Ascending aorta (tissue), 2 donors: Measurements from ENCODE around the gene CYP2S1. TPM values are rescaled to one million over a fixed set of nuclear protein-coding genes. Genes with fewer than 3 reads are reported as not detected.
A peak's percentile ranks its signal among the peaks of the same experiment; 100 is the strongest.

ENCODE experiments used
- DNase-seq, 2 donors: peaks; one replicate each; pipeline ENCODE4 v3.0.0-alpha.2; 2019; ENCODE audit warnings: low spot score in 2 of 2
- H3K27ac ChIP-seq, 2 donors: fragments of 200-600 bp; sonication (generic); one replicate each; pipeline ENCODE4 v1.5.1; 2016 to 2017; ENCODE audit warnings: mild to moderate bottlenecking in 1 of 2
- H3K27me3 ChIP-seq: fragments of 200-600 bp; sonication (generic); one replicate; pipeline ENCODE4 v1.5.1; 2017
- H3K36me3 ChIP-seq, 2 donors: fragments of 200-600 bp; sonication (generic); one replicate each; pipeline ENCODE4 v1.5.1; 2016
- H3K4me1 ChIP-seq, 2 donors: fragments of 200-600 bp; sonication (generic); one replicate each; pipeline ENCODE4 v1.5.1; 2016 to 2017; ENCODE audit warnings: mild to moderate bottlenecking in 1 of 2
- H3K4me3 ChIP-seq, 2 donors: fragments of 200-600 bp; sonication (generic); one replicate each; pipeline ENCODE4 v1.5.1; 2016 to 2017; ENCODE audit warnings: mild to moderate bottlenecking in 1 of 2
- H3K9me3 ChIP-seq, 2 donors: fragments of 200-600 bp; sonication (generic); one replicate each; pipeline ENCODE4 v1.5.1; 2016
- CTCF ChIP-seq, 3 experiments: fragments of 200-600 bp in 2 of 3; fragments of 450-650 bp in 1 of 3; sonication (generic) in 2 of 3; IDR thresholded peaks; one replicate each; pipeline ENCODE4 v1.5.1; 2016 to 2019; ENCODE audit warnings: antibody characterized with exemption in 3 of 3, mild to moderate bottlenecking in 1 of 3, moderate library complexity in 1 of 3
- intact Hi-C: fragments of 100-400 bp; cut with DNase I; formaldehyde crosslinking; loops from one replicate; pipeline ENCODE4 v1.15.1; 2023
- total RNA-seq: library from RNA; depleted of rRNA; stranded (reverse); fragments of >200 nt; gene quantifications from one replicate; pipeline ENCODE4 v1.1.0, GENCODE V29; 2016

Gene CYP2S1
- total RNA-seq, 1 donor from 2014 or later, result not detected

- Histone ChIP-seq H3K4me3 (peak overlapping the region; percentile 66 to 68), H3K9me3 (no peaks in the 10 kb centered on the region), H3K4me1 (peaks cover 0 to 30% of the 10 kb centered on the region in 2 donors), H3K36me3 (peaks cover 7 to 13% of the 10 kb centered on the region in 2 donors), H3K27me3 (no peaks in the 10 kb centered on the region), H3K27ac (peak overlapping the region; percentile 92 to 95)
- TF ChIP-seq CTCF (IDR thresholded peaks at IDR 0.05), result no peak
- DNase-seq, result no peak
- intact Hi-C loops, result loop anchor here (5.0 kb wide), 1 partner anchor 429 kb away; no protein-coding TSS in a partner anchor
Observed at GRCh38 chr19:41220811-41221210, 27.8 kb downstream of the CYP2S1 start.

GRCh38 chr19:41221514-41222205 lies 28.6 kb downstream of the CYP2S1 start:
- peaks cover 1 to 33% of the 10 kb centered on the region in 2 donors for H3K4me1 ChIP-seq
- peaks cover 7 to 13% of the 10 kb centered on the region in 2 donors for H3K36me3 ChIP-seq
- TF ChIP-seq CTCF (IDR thresholded peaks at IDR 0.05), result no peak
- no peak for DNase-seq
- H3K27me3 ChIP-seq, result no peaks in the 10 kb centered on the region
- peak overlapping the region in 1 of 2 donors; percentile 68 for H3K4me3 ChIP-seq
- intact Hi-C loops, result loop anchor here (5.0 kb wide), 1 partner anchor 429 kb away; no protein-coding TSS in a partner anchor
- peak overlapping the region; percentile 92 to 95 for H3K27ac ChIP-seq
- no peaks in the 10 kb centered on the region for H3K9me3 ChIP-seq

GRCh38 chr19:41222240-41222639 lies 29.2 kb downstream of the CYP2S1 start:
- H3K36me3 ChIP-seq, result peaks cover 7 to 13% of the 10 kb centered on the region in 2 donors
- H3K4me3 ChIP-seq, result no peak overlapping the region
- no peak for DNase-seq
- H3K4me1 ChIP-seq, result peaks cover 4 to 37% of the 10 kb centered on the region in 2 donors
- TF ChIP-seq CTCF (IDR thresholded peaks at IDR 0.05), result no peak
- no peaks in the 10 kb centered on the region for H3K27me3 ChIP-seq
- intact Hi-C loops, result loop anchor here (5.0 kb wide), 1 partner anchor 430 kb away; no protein-coding TSS in a partner anchor
- H3K27ac ChIP-seq, result peak overlapping the region; percentile 92 to 95
- H3K9me3 ChIP-seq, result no peaks in the 10 kb centered on the region

- H3K4me3 ChIP-seq, result peak overlapping the region in 1 of 2 donors; percentile 22
- peaks cover 4 to 30% of the 10 kb centered on the region in 2 donors for H3K4me1 ChIP-seq
- no peaks in the 10 kb centered on the region for H3K27me3 ChIP-seq
- TF ChIP-seq CTCF (IDR thresholded peaks at IDR 0.05), result no peak
- peaks cover 7 to 13% of the 10 kb centered on the region in 2 donors for H3K36me3 ChIP-seq
- peak in 1 of 2 donors; percentile 81 for DNase-seq
- intact Hi-C loops, result loop anchor here (2.0 to 5.0 kb wide), 2 partner anchors 431 to 509 kb away; no protein-coding TSS in a partner anchor
- no peaks in the 10 kb centered on the region for H3K9me3 ChIP-seq
- H3K27ac ChIP-seq, result peak overlapping the region; percentile 92 to 93
Observed at GRCh38 chr19:41223431-41224234, 30.6 kb downstream of the CYP2S1 start.

GRCh38 chr19:41224632-41225031 lies 31.6 kb downstream of the CYP2S1 start:
- intact Hi-C loops, result loop anchor here (2.0 to 5.0 kb wide), 2 partner anchors 432 to 510 kb away; no protein-coding TSS in a partner anchor
- no peak for TF ChIP-seq CTCF (IDR thresholded peaks at IDR 0.05)
- Histone ChIP-seq H3K36me3 (peaks cover 7 to 13% of the 10 kb centered on the region in 2 donors), H3K4me1 (peaks cover 7 to 36% of the 10 kb centered on the region in 2 donors), H3K4me3 (peak overlapping the region in 1 of 2 donors; percentile 63), H3K9me3 (no peaks in the 10 kb centered on the region), H3K27ac (peak overlapping the region; percentile 92 to 93), H3K27me3 (no peaks in the 10 kb centered on the region)
- DNase-seq, result no peak
